GM18505 (cell line): ENCODE results near the gene RUSC1.
A peak's percentile ranks its signal among the peaks of the same experiment; 100 is the strongest.
"Not testable (repeated sequence)": the region's sequence is repeated elsewhere in the genome, so short reads cannot be mapped to it uniquely, and the experiment has no call there.

Experiments used
- ATAC-seq: cut with Tn5 transposase; IDR thresholded peaks from one replicate; pipeline ENCODE4 v1.9.1; 2021; ENCODE audit not compliant: unreplicated experiment
- POLR2A ChIP-seq: IDR thresholded peaks from 4 replicates; pipeline ENCODE4 v1.6.1; 2011; ENCODE audit warnings: borderline replicate concordance; ENCODE audit not compliant: insufficient read depth, insufficient read length; ENCODE audit errors: extremely low read depth

RUSC1 gene

DNA sequence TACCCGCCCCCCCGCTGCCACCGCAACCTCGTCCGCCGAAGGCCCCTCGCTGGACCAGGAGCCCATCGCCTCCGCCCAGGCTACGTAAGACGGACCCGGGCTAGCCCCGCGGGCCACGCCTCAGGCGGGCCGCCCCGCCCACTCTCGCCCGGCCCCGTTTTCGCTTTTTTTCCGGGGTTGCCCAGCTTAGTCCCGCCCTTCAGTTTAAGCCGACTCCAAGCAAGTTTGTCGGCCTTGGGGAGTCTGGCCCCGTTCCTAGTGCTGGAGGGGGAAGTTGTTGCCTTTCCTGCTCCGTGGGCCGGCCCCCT, 3.0 kb downstream of the RUSC1 start:
- peak; percentile 34 for ATAC-seq
- peak; percentile 44 for TF ChIP-seq POLR2A

DNA sequence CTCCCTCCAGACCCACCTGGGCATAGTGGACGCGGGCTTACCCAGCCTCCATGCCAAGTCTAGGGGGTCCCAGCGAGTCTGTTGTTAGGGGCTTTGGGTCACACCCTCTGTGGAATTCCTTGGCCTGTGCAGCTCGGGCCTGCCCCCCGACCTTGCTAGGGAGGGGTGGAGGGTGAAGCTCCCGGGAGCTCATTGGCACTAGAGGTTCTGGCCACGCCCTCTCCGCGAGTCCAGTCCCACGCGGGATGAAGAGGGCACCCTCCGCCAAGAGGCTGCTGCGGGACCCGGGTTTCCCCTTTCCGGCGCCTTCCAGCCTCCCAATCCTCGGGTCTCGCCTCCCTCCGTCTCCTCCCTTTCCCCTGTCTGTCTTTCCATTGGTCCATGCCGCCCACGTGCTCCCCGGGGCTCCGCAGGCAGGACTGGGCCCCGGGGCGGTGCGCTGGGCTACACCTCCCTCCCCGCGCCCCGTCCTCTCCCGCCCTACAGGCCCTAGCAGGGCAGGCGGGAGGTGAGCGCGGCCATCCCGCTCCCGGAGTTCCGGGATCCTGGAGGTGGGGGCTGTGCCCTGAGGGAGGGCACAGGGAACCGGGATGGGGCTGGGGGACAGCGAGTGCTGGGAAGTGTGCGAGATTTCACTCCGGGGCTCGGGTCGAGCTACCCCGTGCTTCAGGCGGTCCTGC, 3.5 kb downstream of the RUSC1 start:
- peak; percentile 57 for ATAC-seq
- TF ChIP-seq POLR2A: peak; percentile 52

DNA sequence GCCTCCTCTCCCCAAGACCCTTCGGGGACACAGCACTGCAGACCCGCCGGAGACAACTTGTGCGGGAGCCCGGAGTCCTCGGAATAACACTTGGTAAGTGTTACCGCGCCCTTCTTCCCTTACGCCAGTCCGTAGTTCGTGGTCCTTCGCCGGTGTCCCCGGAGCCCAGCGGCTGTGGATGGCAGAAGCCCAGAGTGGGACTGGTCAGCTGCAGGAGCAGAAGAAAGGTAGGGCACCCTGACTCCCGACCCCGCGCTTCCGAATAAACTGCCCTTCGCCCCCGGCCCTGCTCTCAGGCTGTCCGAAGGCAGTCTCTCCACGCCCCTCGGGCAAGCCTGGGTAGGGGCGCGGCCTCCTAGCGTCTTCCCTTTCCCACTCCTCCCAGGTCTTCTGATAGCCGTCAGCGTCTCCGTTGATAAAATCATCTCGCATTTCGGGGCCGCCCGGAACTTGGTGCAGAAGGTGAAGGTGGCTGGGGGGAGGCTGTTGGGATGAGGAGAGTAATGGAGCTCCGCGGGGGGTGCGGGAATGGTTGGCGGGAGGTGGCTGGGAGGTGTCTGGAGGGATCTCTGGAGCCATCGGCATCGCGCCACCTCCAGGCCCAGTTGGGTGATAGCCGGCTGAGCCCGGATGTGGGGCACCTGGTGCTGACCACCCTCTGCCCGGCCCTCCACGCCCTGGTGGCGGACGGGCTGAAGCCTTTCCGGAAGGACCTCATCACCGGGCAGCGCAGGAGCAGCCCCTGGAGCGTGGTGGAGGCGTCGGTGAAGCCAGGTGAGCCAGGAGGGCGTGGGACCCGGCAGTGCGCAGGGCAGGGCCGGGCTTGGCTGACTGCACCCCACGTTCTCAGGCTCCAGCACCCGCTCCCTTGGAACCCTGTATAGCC, 4.3 kb downstream of the RUSC1 start:
- no peak for ATAC-seq
- TF ChIP-seq POLR2A: no peak

DNA sequence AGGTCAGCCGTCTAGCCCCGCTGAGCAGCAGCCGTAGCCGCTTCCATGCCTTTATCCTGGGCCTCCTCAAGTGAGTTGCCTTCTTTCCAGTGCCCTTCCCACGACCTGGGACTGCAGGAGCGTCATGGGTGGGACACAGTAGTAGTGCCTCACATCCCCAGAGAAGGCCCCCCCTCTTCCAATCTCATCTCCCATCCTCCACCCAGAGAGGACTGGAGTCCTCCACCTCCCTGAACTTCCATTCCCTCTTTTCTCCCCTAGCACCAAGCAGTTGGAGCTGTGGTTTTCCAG, 4.9 kb downstream of the RUSC1 start:
- no peak for ATAC-seq
- no peak for TF ChIP-seq POLR2A

DNA sequence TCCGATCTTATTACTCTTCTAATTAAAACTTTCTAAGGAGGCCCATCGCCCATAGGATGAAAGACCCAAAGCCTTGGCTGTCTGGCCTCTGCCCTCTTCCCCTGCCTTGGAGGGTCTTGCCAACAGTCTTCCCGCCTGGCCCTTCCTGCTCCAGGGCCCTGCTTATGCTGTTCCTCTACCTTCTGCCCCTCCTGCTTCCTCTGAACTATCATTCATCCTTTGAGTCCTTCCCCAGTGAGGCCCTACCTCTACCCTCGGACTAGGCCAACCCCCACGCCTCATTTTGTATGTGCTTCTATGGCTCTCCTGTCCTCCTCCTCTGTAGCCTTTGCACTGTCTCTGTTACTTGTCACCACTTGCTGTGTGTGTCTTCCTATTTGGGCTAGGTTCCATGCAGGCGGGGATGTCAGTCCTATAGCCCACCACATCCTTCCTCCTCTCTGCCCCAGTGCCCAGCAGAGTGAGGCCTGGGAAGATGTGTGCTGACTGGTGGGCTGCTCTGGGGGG, 5.4 kb downstream of the RUSC1 start:
- no peak for ATAC-seq
- no peak for TF ChIP-seq POLR2A

DNA sequence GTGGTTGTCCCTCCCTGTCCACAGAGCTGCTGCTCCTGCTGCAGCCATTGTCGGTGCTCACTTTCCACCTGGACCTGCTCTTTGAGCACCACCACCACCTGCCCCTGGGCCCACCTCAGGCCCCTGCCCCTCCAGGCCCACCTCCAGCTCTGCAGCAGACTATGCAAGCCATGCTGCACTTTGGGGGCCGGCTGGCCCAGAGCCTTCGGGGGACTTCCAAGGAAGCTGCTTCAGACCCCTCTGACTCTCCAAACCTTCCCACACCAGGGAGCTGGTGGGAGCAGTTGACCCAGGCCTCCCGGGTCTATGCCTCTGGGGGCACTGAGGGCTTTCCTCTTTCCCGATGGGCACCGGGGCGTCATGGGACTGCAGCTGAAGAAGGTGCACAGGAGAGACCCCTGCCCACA, 5.9 kb downstream of the RUSC1 start:
- no peak for TF ChIP-seq POLR2A
- no peak for ATAC-seq

DNA sequence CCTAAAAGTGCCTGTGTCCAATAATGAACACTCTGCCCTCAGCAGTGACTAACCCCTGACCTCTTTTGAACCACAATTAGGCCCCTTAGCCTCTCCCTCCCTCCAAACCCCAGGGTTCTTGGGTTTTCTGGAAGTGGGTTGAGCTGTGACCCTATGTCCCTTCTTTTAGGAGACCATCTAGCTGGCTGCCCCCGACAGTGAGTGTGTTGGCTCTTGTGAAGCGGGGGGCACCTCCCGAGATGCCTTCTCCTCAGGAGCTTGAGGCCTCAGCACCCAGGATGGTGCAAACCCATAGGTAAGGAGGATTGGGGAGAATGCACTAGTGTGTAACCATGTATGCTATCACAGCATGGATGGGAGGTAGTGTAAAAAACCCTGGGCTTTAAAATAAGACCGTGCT, 7.3 kb downstream of the RUSC1 start:
- ATAC-seq: no peak
- TF ChIP-seq POLR2A: no peak

DNA sequence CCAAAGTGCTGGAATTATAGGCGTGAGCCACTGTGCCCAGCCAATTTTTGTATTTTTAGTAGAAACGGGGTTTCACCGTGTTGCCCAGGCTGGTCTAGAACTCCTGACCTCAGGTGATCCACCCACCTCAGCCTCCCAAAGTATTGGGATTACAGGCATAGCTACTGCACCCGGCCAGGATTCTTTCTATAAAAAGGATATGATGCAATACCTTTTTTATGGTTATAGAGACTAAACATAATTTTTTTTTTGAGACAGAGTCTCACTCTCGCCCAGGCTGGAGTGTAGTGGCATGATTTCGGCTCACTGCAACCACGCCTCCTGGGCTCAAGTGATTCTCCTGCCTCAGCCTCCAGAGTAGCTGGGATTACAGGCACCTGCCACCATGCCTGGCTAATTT, 8.2 kb downstream of the RUSC1 start:
- ATAC-seq: not testable (repeated sequence)

DNA sequence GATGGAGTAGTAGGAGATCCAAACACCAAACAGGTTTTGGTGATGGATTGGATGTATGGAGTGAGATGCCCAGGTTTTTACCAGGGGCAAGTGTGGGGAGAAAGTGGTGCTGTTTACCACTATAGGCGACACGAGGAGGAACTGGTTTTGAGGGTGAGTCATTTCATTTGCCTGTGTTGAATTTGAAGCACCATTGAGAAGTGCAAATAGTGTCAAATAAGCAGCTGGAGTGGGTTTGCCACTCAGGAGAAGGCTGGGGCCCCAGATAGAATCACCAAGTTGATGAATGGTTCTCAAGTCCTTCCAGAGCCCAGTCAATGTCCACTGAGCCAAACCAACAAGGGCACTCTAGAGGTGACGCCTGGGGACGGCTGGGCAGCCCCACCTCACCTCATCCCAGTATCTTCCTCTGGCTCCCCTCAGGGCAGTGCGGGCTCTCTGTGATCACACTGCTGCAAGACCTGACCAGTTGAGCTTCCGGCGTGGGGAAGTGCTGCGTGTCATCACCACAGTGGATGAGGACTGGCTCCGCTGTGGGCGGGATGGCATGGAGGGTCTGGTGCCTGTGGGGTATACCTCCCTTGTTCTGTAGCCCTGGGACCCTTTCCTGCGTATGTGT, 9.4 kb downstream of the RUSC1 start:
- ATAC-seq: no peak
- no peak for TF ChIP-seq POLR2A

DNA sequence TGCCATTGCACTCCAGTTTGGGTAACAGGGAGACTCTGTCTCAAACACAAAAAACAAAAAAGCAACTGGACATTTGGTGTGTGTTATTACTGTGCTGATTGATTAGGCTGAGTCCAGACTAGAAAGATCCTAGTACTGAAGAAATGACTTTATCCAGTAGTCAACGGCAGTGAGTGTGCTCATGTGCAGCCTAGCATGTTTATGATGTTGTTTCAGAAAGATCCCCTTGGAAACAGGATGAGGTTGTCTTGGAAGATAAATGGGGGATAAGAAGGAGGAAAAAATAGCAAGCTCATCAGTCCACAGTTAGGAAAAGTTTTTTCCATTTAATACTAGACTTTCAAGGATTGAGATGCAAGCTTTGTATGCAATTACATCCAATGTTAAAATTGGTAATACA, 14.3 kb downstream of the RUSC1 start:
- TF ChIP-seq POLR2A: no peak
- ATAC-seq: no peak

DNA sequence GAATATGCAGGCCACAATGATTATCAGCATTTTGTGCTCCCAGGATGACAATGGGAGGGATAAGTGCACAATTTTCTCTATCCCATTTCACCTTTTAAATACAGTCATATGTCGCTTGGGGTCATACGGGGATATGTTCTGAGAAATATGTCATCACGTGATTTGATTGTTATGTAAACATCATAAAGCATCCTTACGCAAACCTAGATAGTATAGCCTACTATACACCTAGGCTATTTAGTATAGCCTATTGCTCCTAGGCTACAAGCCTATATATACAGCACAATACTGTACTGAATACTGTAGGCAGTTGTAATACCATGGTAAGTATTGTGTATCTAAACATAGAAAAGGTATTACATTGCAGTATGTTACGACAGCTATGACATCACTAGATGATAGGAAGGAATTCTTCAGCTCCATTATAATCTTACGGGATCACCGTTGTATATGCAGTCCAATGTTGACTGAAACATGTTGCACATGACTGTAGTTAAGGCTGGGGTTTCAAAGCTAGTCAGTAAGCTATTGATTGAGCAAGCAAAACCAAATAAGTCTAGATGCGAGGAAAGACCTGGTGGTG, 18.9 kb downstream of the RUSC1 start:
- ATAC-seq: no peak

DNA sequence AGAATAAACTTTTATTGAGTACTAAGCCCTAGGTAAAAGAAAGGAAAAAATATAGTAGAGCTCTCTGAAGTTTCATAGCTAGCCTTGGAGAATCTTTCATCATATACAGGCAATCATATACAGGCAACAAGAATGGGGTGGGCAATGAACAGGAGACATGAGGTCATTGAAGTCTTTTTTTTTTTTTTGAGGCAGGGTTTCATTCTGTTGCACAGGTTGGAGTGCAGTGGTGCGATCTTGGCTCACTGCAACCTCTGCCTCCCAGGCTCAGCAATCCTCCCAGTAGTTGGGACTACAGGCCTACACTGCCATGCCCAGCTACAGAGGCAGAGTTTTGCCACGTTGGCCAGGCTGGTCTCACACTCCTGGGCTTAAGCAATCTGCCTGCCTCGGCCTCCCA, 22.1 kb downstream of the RUSC1 start:
- ATAC-seq: no peak
- no peak for TF ChIP-seq POLR2A

More for the DNA sequence above, 18.9 kb downstream of the RUSC1 start:
- no peak for TF ChIP-seq POLR2A

DNA sequence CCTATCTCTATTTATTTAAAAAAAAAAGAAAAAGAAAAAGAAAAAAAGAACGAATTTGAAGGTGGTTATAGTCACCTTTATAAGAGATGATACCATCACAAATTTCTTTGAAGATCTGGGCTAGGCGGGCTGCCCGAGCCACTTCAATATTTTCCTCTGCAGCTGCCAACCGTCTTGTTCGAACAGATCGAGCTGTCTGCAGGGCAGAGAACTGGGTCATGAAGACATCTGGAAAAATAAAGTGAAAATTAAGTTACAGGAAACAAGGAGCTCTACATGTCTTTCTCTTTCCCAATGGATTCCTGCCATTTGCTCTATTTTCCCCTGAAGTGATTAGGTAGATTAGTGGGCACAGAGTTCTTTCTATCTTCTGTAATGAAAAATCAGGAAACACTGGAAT, 31.9 kb downstream of the RUSC1 start:
- no peak for ATAC-seq

DNA sequence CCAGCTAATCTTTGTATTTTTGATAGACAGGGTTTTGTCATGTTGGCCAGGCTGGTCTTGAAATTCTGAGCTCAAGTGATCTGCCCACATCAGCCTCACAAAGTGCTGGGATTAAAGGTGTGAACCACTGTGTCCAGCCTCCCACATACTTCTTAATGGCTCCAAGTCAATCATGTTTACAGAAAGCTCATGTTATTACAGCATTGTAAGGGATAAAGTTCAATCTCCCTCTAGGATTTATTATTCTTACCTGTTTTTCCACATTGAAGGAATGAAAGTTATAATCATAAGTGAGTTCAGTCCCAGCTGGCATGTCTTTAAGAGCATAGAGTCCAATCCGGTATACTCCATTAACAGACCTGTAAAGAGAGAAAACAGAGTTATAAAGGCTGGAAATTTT, 39.4 kb downstream of the RUSC1 start:
- ATAC-seq: no peak
- no peak for TF ChIP-seq POLR2A

More for the DNA sequence above, 31.9 kb downstream of the RUSC1 start:
- no peak for TF ChIP-seq POLR2A
